Embryonic facial prominence (tissue), 1 donor: ENCODE measurements around the gene PRCD.

Experiments used
- DNase-seq: peaks from one replicate; pipeline ENCODE4 v3.0.0-alpha.2; 2016; ENCODE audit errors: extremely low spot score

PRCD gene

DNA sequence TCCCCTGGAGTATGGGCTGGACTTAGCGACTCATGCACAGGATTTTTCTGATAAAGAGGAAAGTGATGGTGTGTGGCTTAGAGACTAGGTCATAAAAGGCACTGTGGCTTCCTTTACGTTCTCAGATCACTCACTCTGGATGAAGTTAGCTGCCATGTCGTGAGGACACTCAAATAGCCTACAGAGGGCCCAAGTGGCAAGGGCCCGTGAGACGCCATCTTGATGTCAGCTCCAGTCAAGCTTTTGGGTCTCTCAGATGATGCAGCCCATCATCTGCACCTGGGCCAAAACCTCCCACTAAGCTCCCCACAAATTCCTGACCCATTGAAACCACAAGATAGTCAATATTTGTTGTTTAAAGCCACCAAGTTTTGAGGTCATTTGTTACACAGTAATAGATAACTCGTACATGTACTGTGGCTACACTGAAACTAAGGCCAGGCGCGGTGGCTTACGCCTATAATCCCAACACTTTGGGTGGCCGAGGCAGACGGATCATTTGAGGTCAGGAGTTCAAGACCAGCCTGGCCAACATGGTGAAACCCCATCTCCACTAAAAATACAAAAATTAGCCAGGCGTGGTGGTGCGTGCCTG, 31.1 kb downstream of the PRCD start:
- DNase-seq, result no peak

DNA sequence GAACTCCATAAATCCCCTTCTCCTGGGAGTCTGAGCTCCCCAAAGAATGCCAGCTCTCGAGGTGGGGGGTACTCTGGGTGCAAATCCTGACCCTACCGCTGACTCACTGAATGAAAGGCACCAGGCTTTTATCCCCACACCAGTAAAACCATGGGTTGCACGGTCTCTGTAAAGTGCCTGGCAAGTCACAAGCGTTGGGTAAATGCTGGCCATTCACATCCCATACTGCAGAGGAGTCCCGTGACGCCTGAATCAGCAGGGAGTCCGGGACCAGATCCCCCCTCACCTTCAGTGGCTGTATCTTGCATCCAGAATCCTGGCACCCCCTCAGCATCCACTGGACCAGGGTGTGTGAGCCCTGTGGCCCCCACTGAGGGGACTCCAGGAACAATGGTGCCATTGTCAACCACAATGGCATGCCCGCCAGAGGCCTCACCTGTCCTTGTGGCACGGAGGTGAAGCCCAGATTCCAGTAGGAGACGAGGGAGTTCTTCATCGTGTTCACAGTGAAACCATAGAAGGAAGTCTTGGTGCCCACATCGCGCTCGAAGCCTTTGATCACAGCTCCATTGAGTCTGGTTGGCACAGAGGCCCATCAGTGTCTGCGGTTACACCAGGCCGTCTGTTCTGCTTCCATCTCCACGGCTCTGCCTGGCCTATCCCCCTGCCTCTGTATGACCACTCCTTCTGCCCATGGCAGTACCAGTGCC, 32.5 kb downstream of the PRCD start:
- no peak for DNase-seq

DNA sequence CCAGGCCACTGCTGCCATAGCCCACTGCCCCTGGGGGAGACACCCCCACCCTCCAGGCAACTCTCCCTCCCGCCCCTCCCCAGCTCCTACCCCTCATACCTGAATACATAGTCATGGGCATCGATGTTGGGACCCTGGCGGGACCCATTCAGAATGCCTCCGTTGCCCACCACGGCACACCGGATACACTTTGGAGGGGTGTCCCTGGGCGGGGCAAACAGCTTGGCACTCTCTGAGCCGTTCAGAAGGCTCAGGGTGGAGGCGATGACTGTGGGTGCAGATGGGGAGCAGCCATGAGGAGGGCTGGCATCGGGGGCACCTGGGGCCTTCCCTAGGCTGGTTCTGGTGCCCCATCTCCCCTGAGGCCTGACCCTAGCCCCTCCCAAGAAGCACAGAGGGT, 33.3 kb downstream of the PRCD start:
- no peak for DNase-seq

- no peak for DNase-seq
These were observed 34.3 kb downstream of the PRCD start for GRCh38 chr17:76574166-76574565.

DNA sequence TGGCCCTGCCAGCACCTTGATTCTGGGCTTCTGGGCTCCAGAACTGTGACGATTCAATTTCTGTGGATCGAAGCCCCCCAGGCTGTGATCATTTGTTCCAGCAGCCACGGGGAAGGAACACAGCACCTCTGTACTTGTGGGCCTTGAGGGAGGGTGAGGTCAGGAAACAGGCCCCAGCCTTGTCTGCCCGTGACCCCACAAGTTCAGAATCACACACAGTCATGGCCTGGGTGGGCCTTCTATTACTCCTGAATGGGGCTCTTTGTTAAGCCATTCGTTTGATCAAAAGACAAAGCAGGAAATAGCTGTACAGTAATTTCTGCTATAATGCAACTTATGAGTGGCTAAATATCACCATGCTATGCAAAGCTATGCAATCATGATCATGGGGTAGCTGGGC, 35.7 kb downstream of the PRCD start:
- no peak for DNase-seq

GRCh38 chr17:76576189-76576588, 36.3 kb downstream of the PRCD start:
- DNase-seq, result no peak

GRCh38 chr17:76577876-76578275, 38.0 kb downstream of the PRCD start:
- no peak for DNase-seq

DNA sequence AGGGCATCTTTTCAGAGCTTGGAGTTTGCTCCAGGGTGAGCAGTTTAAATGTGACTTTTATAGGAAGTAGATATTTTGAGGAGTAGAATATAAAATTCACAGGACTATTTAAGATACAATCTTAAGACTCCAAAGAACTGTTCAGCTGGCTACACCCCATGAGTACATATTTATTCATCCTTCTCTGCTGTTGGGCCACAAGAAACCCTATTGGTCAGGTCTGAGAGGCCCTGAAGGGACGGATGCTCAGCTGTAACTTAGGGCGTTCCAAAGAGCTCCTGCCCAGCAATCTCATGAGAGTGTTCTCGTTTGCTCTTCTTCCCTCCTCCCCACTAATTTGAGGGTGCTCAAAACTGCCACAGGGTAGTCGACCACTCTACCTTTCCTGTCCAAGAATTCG, 38.5 kb downstream of the PRCD start:
- DNase-seq, result no peak

GRCh38 chr17:76579281-76579680, 39.4 kb downstream of the PRCD start:
- DNase-seq, result no peak

- DNase-seq, result no peak
These were observed 41.7 kb downstream of the PRCD start for GRCh38 chr17:76581515-76581914.

GRCh38 chr17:76582660-76583059, 42.8 kb downstream of the PRCD start:
- no peak for DNase-seq

GRCh38 chr17:76584427-76585032, 44.7 kb downstream of the PRCD start:
- no peak for DNase-seq

GRCh38 chr17:76585033-76585648, 45.3 kb downstream of the PRCD start:
- no peak for DNase-seq

DNA sequence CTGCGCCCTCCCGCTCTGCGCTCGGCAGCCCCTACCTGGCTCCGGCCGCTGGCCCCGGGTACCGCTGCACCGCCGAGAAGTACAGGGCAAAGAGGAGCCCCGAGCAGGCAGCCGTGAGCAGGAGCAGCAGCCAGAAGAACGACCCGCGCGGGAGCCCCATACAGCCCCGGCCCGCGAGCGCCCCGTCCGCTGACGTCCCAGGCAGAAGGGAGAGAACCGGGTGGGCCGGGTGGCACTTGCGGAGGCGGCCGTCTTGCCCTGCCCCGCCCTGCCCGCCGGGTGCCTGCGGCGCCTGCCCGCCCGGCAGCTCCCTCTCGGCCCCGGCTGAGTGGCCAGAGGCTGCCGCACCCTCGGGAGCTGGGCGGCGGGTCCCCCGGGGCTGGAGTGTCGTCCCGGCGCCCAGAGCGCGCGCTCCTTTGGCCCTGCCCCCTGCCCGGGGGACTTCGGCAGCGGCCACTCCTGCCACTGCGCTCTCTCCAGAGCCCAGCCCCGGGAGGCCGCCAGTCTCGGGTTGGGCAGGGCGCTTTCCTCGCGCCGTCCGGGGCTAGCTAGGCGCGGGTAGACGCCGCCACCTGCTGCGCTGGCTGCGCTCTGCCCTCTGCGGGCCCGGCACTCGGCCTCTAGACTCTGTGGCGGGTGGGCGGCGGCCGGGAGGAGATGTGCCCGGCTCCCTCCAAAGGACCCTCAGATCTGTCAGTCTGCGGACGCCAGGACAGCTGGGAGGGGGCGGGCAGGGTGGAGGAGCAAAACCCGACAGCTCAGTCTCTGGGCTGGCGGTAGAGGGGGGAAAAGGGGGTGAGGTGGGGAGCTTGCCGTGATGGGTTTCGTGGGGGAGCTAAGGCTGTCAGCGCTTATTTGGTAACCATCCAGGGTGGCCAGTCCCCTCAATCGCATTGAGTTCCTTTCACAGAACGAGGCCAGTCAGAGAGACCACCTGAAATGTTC, 46.1 kb downstream of the PRCD start, which contains the start of gene ST6GALNAC2:
TSS of gene ST6GALNAC2 (minus strand) at position 212 of the 945 bp plus-strand sequence. CDS start at position 160, 52 bp downstream.
- no peak for DNase-seq

DNA sequence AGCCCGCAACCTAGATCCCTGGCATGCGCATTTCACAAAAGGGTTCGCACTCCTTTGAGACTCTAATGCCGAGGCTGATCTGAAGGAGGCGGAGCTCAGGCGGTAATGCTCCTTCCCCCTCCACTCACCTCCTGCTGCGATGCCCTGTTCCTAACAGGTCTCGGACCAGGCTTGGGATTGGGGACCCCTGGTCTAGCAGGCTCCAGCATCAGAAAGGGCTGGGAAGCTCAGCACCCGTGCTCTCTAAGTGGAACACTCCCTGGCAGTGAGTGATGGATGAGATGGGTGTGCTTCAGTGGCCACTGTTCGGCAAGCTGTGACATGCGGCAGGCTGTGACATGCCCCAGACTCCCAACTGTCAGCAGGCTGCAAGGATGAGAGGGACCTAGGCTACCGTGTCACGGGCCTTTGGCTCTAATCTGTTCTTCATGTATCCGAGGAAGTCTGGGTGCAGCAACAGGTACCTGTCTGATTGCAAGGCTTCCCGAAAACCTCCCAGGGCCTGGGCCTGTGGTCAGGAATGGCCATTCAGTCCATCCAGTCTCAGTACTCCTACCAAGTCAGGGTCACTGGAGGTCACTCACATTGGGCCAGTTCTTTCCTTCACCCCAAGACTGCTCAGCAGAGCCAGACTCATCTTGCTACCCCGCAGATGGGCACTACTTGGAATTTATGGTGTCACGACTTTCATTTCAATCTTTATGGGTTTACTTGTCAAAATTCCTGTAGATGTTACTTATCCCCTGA, 47.1 kb downstream of the PRCD start:
- DNase-seq, result no peak

GRCh38 chr17:76588182-76588581, 48.3 kb downstream of the PRCD start:
- no peak for DNase-seq

DNA sequence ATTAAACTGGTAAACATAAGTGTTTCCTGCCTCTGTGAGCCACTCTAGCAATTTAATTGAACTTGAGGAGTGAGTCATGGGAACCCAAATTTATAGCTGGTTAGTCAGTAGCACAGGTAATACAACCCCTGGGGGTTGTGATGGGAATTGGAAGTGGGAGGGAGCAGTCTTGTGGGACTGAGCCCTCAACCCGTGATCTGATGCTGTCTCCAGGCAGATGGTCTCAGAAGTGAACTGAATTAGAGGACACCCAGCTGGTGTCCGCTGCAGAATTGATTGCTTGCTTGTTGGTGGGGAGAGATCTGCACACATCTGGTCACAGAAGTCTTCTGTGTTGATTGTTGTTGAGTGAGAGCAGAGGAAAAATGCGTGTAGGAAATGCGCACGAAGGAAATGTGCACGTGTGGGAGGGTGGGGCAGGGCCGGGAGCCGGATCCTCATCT, 53.6 kb downstream of the PRCD start:
- DNase-seq, result no peak

DNA sequence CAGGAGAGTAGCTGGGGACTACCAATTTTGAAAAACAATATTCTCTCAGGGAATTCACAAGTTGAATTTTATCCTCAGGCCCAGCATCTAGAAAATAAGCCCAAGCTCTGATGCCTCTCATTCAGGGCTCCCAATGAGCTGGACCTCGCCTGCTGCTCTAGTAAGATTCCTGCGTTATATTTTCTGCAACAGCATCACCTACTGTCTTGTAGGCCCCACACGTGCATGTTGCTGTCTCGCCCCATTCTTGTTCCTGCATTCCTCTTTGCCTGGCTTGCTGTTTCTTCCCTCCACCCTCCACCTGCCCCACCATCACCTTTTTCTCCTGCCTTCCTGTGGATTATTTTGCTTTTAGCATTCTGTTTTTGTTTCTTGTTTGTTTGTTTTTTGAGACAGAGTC, 54.1 kb downstream of the PRCD start:
- DNase-seq, result no peak

GRCh38 chr17:76594690-76595089, 54.8 kb downstream of the PRCD start:
- DNase-seq, result no peak
